Heart left ventricle (tissue), 11 donors: ENCODE results near the gene DLX2. TPM values are rescaled to one million over a fixed set of nuclear protein-coding genes. Genes with fewer than 3 reads are reported as not detected.

ENCODE experiments used
- polyA plus RNA-seq, 2 donors: library from polyadenylated mRNA; stranded (reverse); fragments of 200-250 nt; gene quantifications; one replicate each; pipeline ENCODE4 v1.2.3, GENCODE V29; 2013
- total RNA-seq, 9 donors: library from RNA; depleted of rRNA in 2 of 9; stranded (reverse); fragments of >200 nt in 2 of 9; fragmentation: NEBNext Ultra II Directional in 3 of 9; extraction: Animal tissue kit (Norgen Biotek cat#: 25700) in 3 of 9; gene quantifications; one replicate each; pipeline versions ENCODE4 v1.1.0 to v1.2.4, GENCODE V29; 2016 to 2023
- donor health status: ischemic (EF 13 %, LVEDD 7.1; RV severe dilation, severe dysfunction).
- donor health status: healthy with polysubstance abuse.
- donor health status: DM: no; HTN: yes; CAD: no.
- donor health status: DM: no; HTN: no; CAD: no.
- donor health status: ischemic (EF 25% LVEDD 5.7; RV mildly dilated, moderate dysfunction).
- donor health status: healthy.
- donor health status: DM: yes; HTN: yes; CAD: no.
- donor health status: PGD.
- donor health status: nonischemic (EF 23%, LVEDD 6.1; RV moderate dilation, normal function).

DLX2 gene
- total and polyA plus RNA-seq, 11 donors, result not detected

Other genes starting within 250 kb of the DLX2 start
- gene SLC25A12, start 208.7 kb downstream of the DLX2 start, total RNA-seq, result 100 to 1,000 TPM in 7 of 9 donors, 10 to 100 TPM in 2; 74.8 to 128 (median 120) TPM
- 10 to 100 TPM; 45.8 to 65.7 TPM for gene SLC25A12, start 208.7 kb downstream of the DLX2 start, polyA plus RNA-seq
- 10 to 100 TPM; 22.2 to 43.1 (median 34.1) TPM for gene HAT1, start 180.4 kb downstream of the DLX2 start, total RNA-seq
- 10 to 100 TPM in 1 of 2 donors, 1 to 10 TPM in 1; 9.9 to 60.7 TPM for gene HAT1, start 180.4 kb downstream of the DLX2 start, polyA plus RNA-seq
- gene METAP1D, start 102.9 kb downstream of the DLX2 start, total RNA-seq, result 1 to 10 TPM; 2.9 to 7.0 (median 6.2) TPM
- gene METAP1D, start 102.9 kb downstream of the DLX2 start, polyA plus RNA-seq, result 1 to 10 TPM; 4.3 to 5.3 TPM
- gene DLX1, start 17.4 kb downstream of the DLX2 start, total RNA-seq, result under 1 TPM in 1 of 9 donors, not detected in 8; 0.11 TPM
- under 1 TPM; 0.18 to 0.19 TPM for gene DLX1, start 17.4 kb downstream of the DLX2 start, polyA plus RNA-seq